Left cardiac atrium (tissue), 4 donors: ENCODE measurements around the gene PCOLCE2. TPM values are rescaled to one million over a fixed set of nuclear protein-coding genes. Genes with fewer than 3 reads are reported as not detected.
A peak's percentile ranks its signal among the peaks of the same experiment; 100 is the strongest.
"Not testable (repeated sequence)": the region's sequence is repeated elsewhere in the genome, so short reads cannot be mapped to it uniquely, and the experiment has no call there.

Source experiments
- ATAC-seq, 2 donors: fragments of 200-7000 bp; cut with Tn5 transposase; one replicate each; pipeline ENCODE4 v1.9.1; 2020; ENCODE audit warnings: mild to moderate bottlenecking in 2 of 2, moderate library complexity in 2 of 2
- DNase-seq: peaks from one replicate; pipeline ENCODE4 v3.0.0-alpha.2; 2020
- intact Hi-C, 2 donors: fragments of 100-400 bp; cut with DNase I; formaldehyde crosslinking; loops; one replicate each; pipeline versions ENCODE4 v1.14.1 to v1.15.1; 2022 to 2023
- total RNA-seq, 2 donors: library from RNA; stranded (reverse); fragmentation: NEBNext Ultra II Directional; extraction: Animal tissue kit (Norgen Biotek cat#: 25700); gene quantifications; one replicate each; pipeline ENCODE4 v1.2.1, GENCODE V29; 2021
- donor health status: DM: no; HTN: yes; CAD: no.
- donor health status: DM: no; HTN: yes; CAD: no; lungs with severe emphysema.
- donor health status: DM: yes; HTN: yes; CAD: no.
- donor health status: Dilated cardiomyopathy.

PCOLCE2 gene
- total RNA-seq, 2 donors from 2014 or later: 126 to 153 TPM

DNA sequence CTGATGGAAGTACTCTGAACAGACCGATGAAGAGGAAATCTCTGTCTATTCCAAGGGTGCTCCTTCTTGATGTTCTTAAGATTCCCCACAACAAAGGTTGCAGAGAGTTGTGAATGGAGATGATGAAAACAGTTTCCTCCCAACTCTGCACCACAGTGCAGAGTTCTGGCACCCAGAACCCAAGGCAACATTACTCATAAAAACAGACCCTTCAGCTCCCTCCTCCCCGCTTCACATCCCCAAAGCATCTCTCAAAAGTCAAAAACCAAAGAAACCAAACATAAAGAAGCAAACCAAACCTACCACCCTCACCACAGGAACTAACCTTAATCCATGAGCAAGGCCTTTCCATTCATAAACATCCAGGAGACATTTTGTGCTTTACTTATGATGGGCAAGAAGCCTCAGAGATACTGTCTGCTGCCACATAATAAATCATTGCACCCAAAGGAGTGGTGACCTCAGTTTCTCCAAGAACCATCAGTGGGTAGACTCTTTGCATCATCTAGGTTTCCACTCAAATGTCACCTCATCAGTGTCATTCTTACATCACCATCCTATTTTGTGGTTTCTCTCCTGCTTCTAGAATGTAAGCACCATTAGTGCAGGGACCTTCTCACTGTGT is 13.2 kb downstream of the PCOLCE2 start:
- intact Hi-C loops: no loop called here
- no peak for DNase-seq
- no peak for ATAC-seq

GRCh38 chr3:142875099-142875498 is 13.8 kb downstream of the PCOLCE2 start:
- ATAC-seq: peak in 1 of 2 donors; percentile 53
- intact Hi-C loops: no loop called here

GRCh38 chr3:142868382-142868781 is 20.5 kb downstream of the PCOLCE2 start:
- DNase-seq, intact Hi-C loops, ATAC-seq: not testable (repeated sequence)

More at GRCh38 chr3:142875099-142875498, 13.8 kb downstream of the PCOLCE2 start:
- DNase-seq: no peak

GRCh38 chr3:142866841-142867631 is 21.8 kb downstream of the PCOLCE2 start:
- DNase-seq (no peak), ATAC-seq (no peak)
- intact Hi-C loops: no loop called here

DNA sequence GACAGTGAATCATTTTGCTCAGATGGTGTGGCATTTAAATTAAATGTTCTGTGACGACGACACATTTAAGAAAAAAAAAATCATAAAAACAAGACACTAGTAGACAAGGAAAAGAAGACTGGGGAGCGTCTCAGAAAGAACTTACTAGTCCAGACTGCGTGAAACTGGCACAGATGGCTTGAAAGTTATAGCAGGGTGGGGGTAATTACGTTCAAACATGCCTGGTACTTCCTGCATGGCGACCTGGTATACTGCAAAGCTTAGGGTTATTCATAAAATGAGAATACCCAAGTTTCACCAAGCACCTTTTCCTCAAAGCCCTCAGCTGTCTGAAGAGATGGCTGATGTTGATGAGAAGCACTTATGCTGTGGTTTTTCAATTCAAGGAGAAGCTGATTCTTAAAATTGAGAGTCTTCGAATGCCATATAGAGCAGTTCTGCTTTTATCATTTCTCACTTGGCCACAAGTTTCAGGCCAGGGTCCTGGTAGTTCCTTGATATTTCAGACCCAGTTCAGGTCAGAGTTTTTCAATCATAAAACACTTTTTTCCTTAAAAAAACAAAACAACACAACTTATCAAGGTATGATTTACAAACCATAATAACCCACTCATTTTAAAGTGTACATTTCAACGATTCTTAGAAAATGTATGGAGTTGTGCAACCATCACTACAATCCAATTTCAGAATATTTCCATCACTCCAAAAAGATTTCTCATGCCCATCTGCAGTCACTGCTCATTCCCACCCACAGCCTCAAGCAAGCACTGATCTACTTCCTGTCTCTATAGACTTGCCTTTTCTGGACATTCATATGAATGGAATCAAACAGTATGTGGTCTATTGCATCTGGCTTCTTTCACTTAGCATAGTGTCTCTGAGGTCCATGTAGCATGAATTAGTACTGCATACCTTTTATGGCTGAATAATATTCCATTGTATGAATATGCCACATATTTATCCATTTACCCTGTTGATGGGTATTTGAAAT is 24.7 kb downstream of the PCOLCE2 start:
- DNase-seq (no peak), ATAC-seq (no peak)
- intact Hi-C loops: no loop called here

DNA sequence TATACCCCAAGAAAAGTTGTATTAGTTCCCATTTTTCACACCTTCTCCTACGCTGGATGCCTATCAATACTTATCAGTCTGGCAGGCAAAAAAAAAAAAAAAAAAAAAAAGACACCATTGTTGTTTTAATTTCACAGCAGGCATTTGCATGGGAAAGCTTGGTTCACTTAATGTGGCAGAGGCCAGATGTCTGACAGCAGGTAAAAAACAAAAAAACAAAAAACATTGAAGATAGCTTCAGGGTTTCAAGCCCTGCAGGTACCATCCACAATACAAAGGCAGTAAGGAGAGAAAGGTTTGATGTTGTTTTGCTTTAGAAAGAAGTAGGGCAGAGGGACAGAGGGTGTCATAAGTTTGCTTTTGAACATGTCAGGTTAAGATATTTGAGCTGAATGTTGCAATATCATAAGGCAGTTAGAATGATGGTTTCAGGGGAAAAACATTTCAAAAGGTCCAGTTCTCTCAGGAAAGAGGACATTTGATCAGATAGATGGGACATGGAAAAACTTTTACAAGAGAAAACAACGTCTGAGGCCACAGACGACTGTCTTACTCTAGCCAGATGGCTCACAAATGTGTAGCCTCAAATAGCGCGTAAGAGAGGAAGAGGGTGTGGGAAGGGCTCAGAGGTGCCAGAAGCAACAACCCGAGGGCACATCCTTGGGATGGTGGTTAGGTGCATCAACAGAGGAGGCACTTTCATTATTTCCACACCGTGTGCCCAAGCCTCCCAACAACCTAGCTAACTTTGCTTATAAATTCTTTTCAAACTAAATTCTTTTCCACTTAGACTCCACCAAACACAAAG is 25.7 kb downstream of the PCOLCE2 start:
- DNase-seq: peak; percentile 25

GRCh38 chr3:142861926-142862325 is 27.0 kb downstream of the PCOLCE2 start:
- ATAC-seq (no peak), DNase-seq (no peak)
- intact Hi-C loops: no loop called here

More for the DNA sequence above, 25.7 kb downstream of the PCOLCE2 start:
- intact Hi-C loops: no loop called here
- peak in 1 of 2 donors; percentile 82 for ATAC-seq

DNA sequence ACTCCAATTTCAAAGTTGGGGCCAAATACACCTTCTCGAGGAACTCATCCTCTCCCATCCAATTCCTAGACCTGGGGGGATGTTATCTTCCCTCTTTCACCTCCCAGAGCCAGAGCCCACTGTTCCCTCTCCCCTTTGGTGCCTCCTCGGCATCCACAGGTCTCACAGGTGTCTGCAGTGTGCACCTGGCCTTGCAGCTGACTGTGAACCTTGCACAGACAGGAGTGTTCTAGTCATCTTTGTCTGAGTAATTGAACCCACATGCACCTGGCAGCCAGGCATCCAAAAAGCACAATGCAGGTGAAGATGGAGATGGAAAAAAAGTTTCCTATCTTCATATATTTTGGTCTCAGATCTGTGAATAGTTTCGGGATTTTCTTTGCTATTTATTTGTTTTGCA is 30.8 kb downstream of the PCOLCE2 start:
- ATAC-seq (no peak), DNase-seq (no peak)
- intact Hi-C loops: no loop called here

DNA sequence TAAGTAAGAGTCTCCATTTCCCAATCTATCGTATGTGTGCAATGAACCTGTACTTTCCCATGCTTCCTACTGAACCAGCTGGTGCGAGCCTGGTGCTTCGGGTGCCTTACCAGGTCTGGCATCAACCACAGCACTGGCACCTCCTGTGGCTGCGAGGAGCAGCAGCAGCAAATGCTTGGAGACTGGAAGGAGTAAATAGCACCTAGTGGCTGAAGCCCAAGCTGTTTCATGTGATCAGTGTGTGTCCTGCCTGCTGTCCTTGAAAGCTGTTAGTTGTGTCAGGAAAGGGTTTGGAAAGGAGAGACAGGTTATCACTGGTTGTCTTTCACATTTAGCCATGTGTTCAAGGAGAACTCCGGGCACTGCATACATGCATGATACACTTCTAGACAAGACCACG is 31.8 kb downstream of the PCOLCE2 start:
- intact Hi-C loops: no loop called here
- peak; percentile 65 for DNase-seq

DNA sequence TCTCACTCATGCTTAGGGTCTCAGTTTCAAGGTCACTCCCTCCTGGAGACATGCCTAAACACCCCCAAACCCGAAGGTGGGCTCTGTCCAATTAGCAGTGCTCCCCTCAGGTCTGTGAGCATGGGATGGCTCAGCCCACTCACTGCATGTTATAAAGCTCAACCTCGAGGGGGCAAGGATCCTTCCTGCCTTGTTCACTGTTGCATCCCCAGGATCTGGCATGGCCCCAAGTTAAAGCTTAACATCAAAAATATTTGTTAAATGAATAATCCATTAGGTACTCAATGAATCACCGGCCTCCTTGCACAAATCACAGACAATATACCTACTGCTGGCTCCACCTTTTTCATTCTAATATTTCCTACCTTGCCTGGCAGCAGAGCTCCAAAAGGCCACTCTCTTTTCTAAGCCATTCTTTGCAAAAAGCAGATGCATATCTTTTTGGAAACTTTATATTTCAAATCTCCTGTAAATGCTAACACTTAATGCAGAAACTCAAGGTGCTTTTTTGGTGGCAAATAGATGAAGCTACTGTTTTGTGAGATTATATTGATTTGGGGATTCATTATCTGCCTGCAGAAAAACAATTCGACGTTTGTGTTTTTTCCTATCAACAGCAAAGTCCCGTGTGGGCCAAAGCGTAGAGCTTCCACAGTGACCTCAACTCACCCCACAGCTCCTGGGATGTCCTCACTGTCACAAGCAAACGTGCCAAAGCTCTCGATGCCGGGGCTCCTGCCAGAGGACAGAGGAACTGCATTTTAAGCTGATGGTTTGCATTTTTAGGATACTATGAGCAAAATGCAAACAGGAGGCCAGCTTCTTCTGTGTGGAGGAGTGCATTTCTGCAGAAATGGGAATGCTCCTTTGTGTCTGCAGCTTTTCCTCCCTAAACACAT is 35.4 kb downstream of the PCOLCE2 start:
- DNase-seq: peak; percentile 62
- intact Hi-C loops: no loop called here
- peak; percentile 55 to 69 for ATAC-seq

More for the DNA sequence above, 31.8 kb downstream of the PCOLCE2 start:
- peak; percentile 87 to 93 for ATAC-seq

DNA sequence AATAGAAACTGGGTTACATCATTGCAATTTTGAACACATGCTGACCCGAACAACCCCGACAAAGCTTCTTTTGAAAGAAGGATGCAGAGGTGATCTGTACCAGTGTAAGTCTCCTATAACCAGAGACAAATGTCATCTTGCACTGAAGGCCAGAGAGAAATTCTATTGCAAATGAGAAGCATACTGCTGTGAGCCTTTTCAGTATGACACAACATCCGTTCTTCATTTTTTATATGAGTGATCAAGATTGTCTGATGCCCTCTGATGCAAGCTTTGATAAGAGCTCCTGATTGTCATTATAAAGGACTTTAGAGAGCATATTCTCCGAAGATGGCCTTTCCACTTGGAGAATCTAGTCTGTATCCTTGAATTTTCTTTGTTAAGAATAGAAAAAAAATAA is 36.9 kb downstream of the PCOLCE2 start:
- DNase-seq (no peak), ATAC-seq (no peak)
- intact Hi-C loops: no loop called here

DNA sequence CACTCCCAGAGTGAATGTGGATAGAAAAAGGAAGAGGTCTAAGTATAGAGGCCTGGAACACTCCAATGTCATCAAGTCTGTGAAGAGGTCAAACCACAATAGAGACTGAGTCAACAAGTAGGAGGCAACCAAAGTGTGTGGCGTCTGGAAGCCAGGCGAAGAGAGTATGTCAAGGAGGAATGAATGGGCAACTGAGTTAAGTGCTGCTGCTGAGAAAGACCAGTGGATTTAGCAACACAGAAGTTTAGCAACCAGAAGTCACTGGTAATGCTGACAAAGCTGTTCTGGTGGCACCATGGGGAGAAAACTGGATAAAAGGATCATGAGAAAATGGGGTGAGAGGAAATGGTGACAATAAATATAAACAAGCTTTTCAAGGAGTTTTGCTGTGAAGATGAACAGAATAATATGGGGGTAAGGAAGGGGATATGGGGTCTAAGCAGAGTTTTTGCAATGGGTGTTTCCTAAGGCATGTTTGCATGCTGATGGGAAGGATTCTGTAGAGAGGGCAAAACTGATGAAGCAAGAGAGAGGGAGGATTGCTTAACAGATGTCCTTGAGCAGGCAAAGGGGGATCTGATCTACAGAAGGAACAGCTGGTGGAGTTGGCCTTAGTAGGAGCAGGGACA is 38.4 kb downstream of the PCOLCE2 start:
- ATAC-seq (peak; percentile 62 to 90), DNase-seq (no peak)
- intact Hi-C loops: no loop called here

GRCh38 chr3:142849148-142849547 is 39.7 kb downstream of the PCOLCE2 start:
- intact Hi-C loops: no loop called here
- no peak for DNase-seq
- ATAC-seq: no peak

GRCh38 chr3:142846779-142847577 is 41.9 kb downstream of the PCOLCE2 start:
- ATAC-seq (peak; percentile 56 to 69), DNase-seq (no peak)
- intact Hi-C loops: no loop called here

- ATAC-seq (peak in 1 of 2 donors; percentile 15), DNase-seq (no peak)
- intact Hi-C loops: no loop called here
Measured at GRCh38 chr3:142844339-142844977, 44.4 kb downstream of the PCOLCE2 start.

DNA sequence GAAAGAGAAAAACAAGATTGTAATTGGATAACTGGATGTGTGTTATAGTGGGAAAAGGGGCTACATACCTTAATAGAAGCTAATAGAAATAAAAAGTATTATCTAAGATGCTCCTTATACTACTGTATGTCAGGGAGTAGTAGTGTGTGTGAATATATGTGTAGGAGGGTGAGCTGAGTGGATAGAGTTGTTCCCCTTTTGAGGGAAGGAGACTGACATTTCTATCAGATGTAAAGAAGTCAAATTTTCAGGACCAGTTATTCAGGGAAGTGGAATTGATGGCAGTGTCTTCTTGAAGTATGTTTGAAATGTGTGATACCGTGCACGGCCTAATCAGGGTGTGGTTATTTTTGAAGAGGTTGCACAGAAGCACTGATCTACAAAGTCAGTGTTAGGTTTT is 49.1 kb downstream of the PCOLCE2 start:
- DNase-seq: no peak
- intact Hi-C loops: no loop called here

More for the DNA sequence above, 49.1 kb downstream of the PCOLCE2 start:
- no peak for ATAC-seq
